ENCODE measurements around the gene FYTTD1.
"Not testable (repeated sequence)": the region's sequence is repeated elsewhere in the genome, so short reads cannot be mapped to it uniquely, and the experiment has no call there.

Gene FYTTD1

GRCh38 chr3:197728487-197728886 lies 21.2 kb upstream of the FYTTD1 start:
- TF ChIP-seq L3MBTL2 (conservative IDR thresholded peaks at IDR 0.05) = no peak
- TF ChIP-seq ZNF384 (IDR thresholded peaks at IDR 0.05) = no peak
- no peak for TF ChIP-seq TARDBP (IDR thresholded peaks at IDR 0.05)
- TF ChIP-seq CTBP1 (IDR thresholded peaks at IDR 0.05; ENCODE audit: borderline replicate concordance) = no peak
- no peak for TF ChIP-seq SUZ12 (IDR thresholded peaks at IDR 0.05)
- TF ChIP-seq ELF4 (IDR thresholded peaks at IDR 0.05) = no peak
- TF ChIP-seq NFRKB (IDR thresholded peaks at IDR 0.05) = no peak
- no peak for TF ChIP-seq LEF1 (IDR thresholded peaks at IDR 0.05; ENCODE audit: borderline replicate concordance)
- TF ChIP-seq PKNOX1 (IDR thresholded peaks at IDR 0.05) = no peak
- no peak for TF ChIP-seq FOXM1 (IDR thresholded peaks at IDR 0.05; ENCODE audit: borderline replicate concordance)
- TF ChIP-seq HDGF (IDR thresholded peaks at IDR 0.05; ENCODE audit: borderline replicate concordance) = no peak
- DNase-seq (ENCODE audit: extremely low spot score) = no peak
- CTCF ChIA-PET = no interaction called here
- POLR2A ChIA-PET = no interaction called here

- ChIA-PET CTCF (no interaction called here), POLR2A (no interaction called here)
- no peak for TF ChIP-seq L3MBTL2 (conservative IDR thresholded peaks at IDR 0.05)
- TF ChIP-seq TARDBP (IDR thresholded peaks at IDR 0.05) = no peak
- TF ChIP-seq BHLHE40 (IDR thresholded peaks at IDR 0.05; ENCODE audit: borderline replicate concordance) = no peak
- TF ChIP-seq PKNOX1 (IDR thresholded peaks at IDR 0.05) = no peak
- no peak for TF ChIP-seq LEF1 (IDR thresholded peaks at IDR 0.05; ENCODE audit: borderline replicate concordance)
- TF ChIP-seq ELF4 (IDR thresholded peaks at IDR 0.05) = no peak
- no peak for TF ChIP-seq ZNF384 (IDR thresholded peaks at IDR 0.05)
- no peak for TF ChIP-seq HDGF (IDR thresholded peaks at IDR 0.05; ENCODE audit: borderline replicate concordance)
- no peak for TF ChIP-seq ARNT (IDR thresholded peaks at IDR 0.05)
- TF ChIP-seq NFRKB (IDR thresholded peaks at IDR 0.05) = no peak
- no peak for TF ChIP-seq FOXK2 (IDR thresholded peaks at IDR 0.05)
- no peak for TF ChIP-seq FOXA1 (IDR thresholded peaks at IDR 0.05)
- no peak for TF ChIP-seq SUZ12 (IDR thresholded peaks at IDR 0.05)
- no peak for TF ChIP-seq SP1 (IDR thresholded peaks at IDR 0.05)
- TF ChIP-seq CTBP1 (IDR thresholded peaks at IDR 0.05; ENCODE audit: borderline replicate concordance) = no peak
- TF ChIP-seq FOXM1 (IDR thresholded peaks at IDR 0.05; ENCODE audit: borderline replicate concordance) = no peak
- DNase-seq (ENCODE audit: extremely low spot score) = no peak
Measured at GRCh38 chr3:197730200-197730599, 19.5 kb upstream of the FYTTD1 start.

- CTCF ChIA-PET; POLR2A ChIA-PET; DNase-seq (ENCODE audit: extremely low spot score): not testable (repeated sequence)
Measured at GRCh38 chr3:197730770-197731169, 18.9 kb upstream of the FYTTD1 start.

- CTCF ChIA-PET; DNase-seq (ENCODE audit: extremely low spot score); POLR2A ChIA-PET: not testable (repeated sequence)
Measured at GRCh38 chr3:197731483-197731882, 18.2 kb upstream of the FYTTD1 start.

DNA sequence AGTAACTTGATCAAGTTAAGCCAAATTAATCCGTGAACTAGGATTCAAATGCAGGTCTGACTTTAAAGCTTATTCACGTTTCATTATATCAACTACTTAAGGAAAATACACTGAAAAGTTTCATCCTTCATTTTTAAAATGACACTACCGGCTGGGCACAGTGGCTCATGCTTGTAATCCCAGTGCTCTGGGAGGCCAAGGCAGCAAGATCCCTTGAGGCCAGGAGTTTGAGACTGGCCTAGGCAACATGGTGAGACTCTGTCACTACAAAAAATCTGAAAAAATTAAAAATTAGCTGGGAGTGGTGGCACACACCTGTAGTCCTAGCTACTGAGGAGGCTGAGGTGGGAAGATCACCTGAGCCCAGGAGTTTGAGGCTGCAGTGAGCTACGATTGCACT lies 16.6 kb upstream of the FYTTD1 start:
- POLR2A ChIA-PET = no interaction called here
- TF ChIP-seq ELF4 (IDR thresholded peaks at IDR 0.05) = no peak
- TF ChIP-seq LEF1 (IDR thresholded peaks at IDR 0.05; ENCODE audit: borderline replicate concordance) = no peak
- TF ChIP-seq TARDBP (IDR thresholded peaks at IDR 0.05) = no peak
- no peak for TF ChIP-seq BHLHE40 (IDR thresholded peaks at IDR 0.05; ENCODE audit: borderline replicate concordance)
- no peak for TF ChIP-seq FOXA1 (IDR thresholded peaks at IDR 0.05)
- no peak for TF ChIP-seq SUZ12 (IDR thresholded peaks at IDR 0.05)
- TF ChIP-seq PKNOX1 (IDR thresholded peaks at IDR 0.05) = no peak
- DNase-seq (ENCODE audit: extremely low spot score) = no peak
- CTCF ChIA-PET = no interaction called here

DNA sequence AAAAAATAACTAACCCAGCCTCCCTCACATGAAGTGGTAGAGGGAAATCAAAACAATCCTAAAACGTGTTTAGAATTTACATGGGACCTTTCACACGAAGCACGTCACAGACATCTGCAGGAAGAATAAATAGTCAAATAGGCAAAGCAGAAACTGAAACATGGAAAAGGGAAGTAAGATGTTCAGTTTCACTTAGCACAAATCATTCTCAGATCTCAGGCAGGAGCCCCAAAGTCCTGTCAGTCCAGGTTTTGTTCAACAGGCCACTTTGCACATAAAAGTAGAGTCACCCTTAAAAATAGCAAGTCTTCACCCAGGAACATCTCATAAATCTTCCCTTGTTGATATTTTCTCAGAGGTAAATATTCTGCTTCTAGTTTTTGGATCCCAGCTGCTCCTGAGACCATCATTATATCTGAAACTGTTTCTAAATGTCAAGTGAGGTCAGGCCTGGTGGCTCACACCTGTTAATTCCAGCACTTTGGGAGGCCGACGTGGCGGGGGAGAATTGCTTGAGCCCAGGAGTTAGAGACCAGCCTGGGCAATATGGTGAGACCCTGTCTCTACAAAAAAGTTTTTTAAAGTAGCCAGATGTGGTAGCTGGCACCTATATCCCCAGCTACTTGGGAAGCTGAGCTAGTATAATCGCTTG lies 14.9 kb upstream of the FYTTD1 start:
- TF ChIP-seq TARDBP (IDR thresholded peaks at IDR 0.05) (no peak), CTBP1 (IDR thresholded peaks at IDR 0.05; ENCODE audit: borderline replicate concordance) (no peak), SP1 (IDR thresholded peaks at IDR 0.05) (no peak), ARNT (IDR thresholded peaks at IDR 0.05) (no peak), FOXA1 (IDR thresholded peaks at IDR 0.05) (no peak), ELF4 (IDR thresholded peaks at IDR 0.05) (no peak), NFRKB (IDR thresholded peaks at IDR 0.05) (no peak), L3MBTL2 (conservative IDR thresholded peaks at IDR 0.05) (no peak), FOXK2 (IDR thresholded peaks at IDR 0.05) (no peak), PKNOX1 (IDR thresholded peaks at IDR 0.05) (no peak), LEF1 (IDR thresholded peaks at IDR 0.05; ENCODE audit: borderline replicate concordance) (no peak), FOXM1 (IDR thresholded peaks at IDR 0.05; ENCODE audit: borderline replicate concordance) (no peak), SUZ12 (IDR thresholded peaks at IDR 0.05) (no peak), BHLHE40 (IDR thresholded peaks at IDR 0.05; ENCODE audit: borderline replicate concordance) (no peak), HDGF (IDR thresholded peaks at IDR 0.05; ENCODE audit: borderline replicate concordance) (no peak), ZNF384 (IDR thresholded peaks at IDR 0.05) (no peak)
- ChIA-PET CTCF (no interaction called here), POLR2A (no interaction called here)
- DNase-seq (ENCODE audit: extremely low spot score) = no peak
